ENCODE results near the gene LARGE2. TPM values are rescaled to one million over a fixed set of nuclear protein-coding genes. Genes with fewer than 3 reads are reported as not detected.

LARGE2 gene
- total and polyA plus RNA-seq, 2 of the 13 experiments (the other 11 are each of a cell fraction or from before 2014, with no cell fraction given), result 8.5 to 21.6 TPM

- TF ChIP-seq ZNF224 (CRISPR knock-in tag; IDR thresholded peaks at IDR 0.05) (no peak), SKI (IDR thresholded peaks at IDR 0.05; ENCODE audit: partially characterized antibody) (no peak), ZNF75D (CRISPR knock-in tag; IDR thresholded peaks at IDR 0.05; ENCODE audit: borderline replicate concordance) (no peak), SOX6 (IDR thresholded peaks at IDR 0.05) (no peak), SOX6 (CRISPR knock-in tag; IDR thresholded peaks at IDR 0.05) (no peak; the same call in 1 of the 2 replicates), NCOA1 (CRISPR knock-in tag; IDR thresholded peaks at IDR 0.05) (no peak), PHF5A (CRISPR knock-in tag; IDR thresholded peaks at IDR 0.05; ENCODE audit: low read depth, unreplicated experiment) (no peak), ZNF850 (CRISPR knock-in tag; conservative IDR thresholded peaks at IDR 0.05) (no peak), FOXP4 (CRISPR knock-in tag; IDR thresholded peaks at IDR 0.05) (no peak), ATF2 (CRISPR knock-in tag; IDR thresholded peaks at IDR 0.05) (no peak), TEAD3 (CRISPR knock-in tag; optimal IDR thresholded peaks at IDR 0.05; ENCODE audit: borderline replicate concordance) (peak; percentile 43), PATZ1 (CRISPR knock-in tag; IDR thresholded peaks at IDR 0.05) (peak; percentile 96), AKNA (CRISPR knock-in tag; IDR thresholded peaks at IDR 0.05; ENCODE audit: borderline replicate concordance) (no peak), NR2F1 (CRISPR knock-in tag; IDR thresholded peaks at IDR 0.05) (no peak), ZBTB34 (CRISPR knock-in tag; IDR thresholded peaks at IDR 0.05) (no peak)
Measured at GRCh38 chr11:45921561-45922424, 663 bp upstream of the LARGE2 start (continued).

Measured in HepG2 (cell line).